ENCODE results near the gene TMEM258. TPM values are rescaled to one million over a fixed set of nuclear protein-coding genes. Genes with fewer than 3 reads are reported as not detected.
A peak's percentile ranks its signal among the peaks of the same experiment; 100 is the strongest.

The TMEM258 gene
- total RNA-seq, 1 experiment from 2014 or later, result 201 TPM

DNA sequence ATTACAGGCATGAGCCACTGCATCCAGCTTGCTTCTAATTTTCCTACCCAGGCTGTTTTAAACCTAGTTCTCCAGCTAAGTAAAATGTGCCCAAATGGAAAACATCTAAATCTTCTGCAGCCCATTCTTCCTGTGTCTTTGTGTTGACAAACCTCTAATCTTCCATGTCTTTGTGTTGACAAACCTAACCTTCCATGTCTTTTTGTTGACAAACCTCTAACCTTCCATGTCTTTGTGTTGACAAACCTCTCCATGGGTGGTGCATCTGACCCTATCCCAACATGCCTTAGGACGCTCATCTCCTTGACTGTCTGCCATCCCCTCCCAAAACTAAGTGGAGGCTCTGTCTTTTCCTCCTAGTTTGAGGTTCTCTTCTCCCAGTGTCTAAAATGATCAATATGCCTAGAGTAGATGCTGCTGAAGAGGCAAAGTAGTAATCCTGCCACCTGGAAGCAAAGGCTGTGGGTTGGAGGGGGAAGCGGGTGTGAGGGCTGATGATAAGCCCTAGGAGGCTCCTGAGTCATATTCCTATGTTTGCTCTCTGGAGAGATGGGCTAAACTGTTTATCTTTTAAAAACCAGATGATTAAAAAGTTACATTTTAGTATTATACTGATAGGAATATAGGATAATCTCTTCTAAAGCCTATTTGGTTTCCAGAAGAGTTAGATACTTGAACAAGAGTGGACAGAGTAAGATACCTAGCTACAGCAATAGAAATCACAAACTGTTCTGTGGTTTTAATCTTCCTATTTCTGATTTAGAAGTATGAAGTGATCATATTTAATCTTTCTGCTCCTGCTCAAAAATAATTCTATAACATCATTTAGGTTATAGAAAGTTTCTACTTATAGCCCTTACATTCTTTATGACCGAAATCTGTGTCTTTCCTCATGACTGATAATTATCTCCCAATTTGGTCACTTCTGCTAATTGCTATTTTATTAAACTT lies 8.2 kb upstream of the TMEM258 start:
- no peak overlapping the region for H3K4ac ChIP-seq (ENCODE audit: low read depth, low read length)
- no peak overlapping the region for H2BK5ac ChIP-seq (ENCODE audit: insufficient read length, low read length)
- Mint-ChIP-seq H3K27ac (peak overlapping the region in 1 of 3 experiments; percentile 52; a peak in 2 of 7 replicates), H3K4me3 (no peak overlapping the region), H3K9me3 (no peaks in the 10 kb centered on the region; a peak in 1 of 5 replicates), H3K27me3 (ENCODE audit: low read depth) (no peaks in the 10 kb centered on the region), H3K36me3 (ENCODE audit: insufficient read depth in 1 of 3, low read depth in 3 of 3) (peaks cover 37 to 83% (median 75%) of the 10 kb centered on the region in 3 experiments; a peak in 6 of 7 replicates), H3K4me1 (peaks cover 8 to 11% of the 10 kb centered on the region in 2 experiments; a peak in 1 of 4 replicates)
- WGBS (ENCODE audit: extremely low coverage, insufficient read length, low lambda C conversion rate), result no CpG with 5 or more reads among the region's 3 CpGs
- TF ChIP-seq, protein P1, sequence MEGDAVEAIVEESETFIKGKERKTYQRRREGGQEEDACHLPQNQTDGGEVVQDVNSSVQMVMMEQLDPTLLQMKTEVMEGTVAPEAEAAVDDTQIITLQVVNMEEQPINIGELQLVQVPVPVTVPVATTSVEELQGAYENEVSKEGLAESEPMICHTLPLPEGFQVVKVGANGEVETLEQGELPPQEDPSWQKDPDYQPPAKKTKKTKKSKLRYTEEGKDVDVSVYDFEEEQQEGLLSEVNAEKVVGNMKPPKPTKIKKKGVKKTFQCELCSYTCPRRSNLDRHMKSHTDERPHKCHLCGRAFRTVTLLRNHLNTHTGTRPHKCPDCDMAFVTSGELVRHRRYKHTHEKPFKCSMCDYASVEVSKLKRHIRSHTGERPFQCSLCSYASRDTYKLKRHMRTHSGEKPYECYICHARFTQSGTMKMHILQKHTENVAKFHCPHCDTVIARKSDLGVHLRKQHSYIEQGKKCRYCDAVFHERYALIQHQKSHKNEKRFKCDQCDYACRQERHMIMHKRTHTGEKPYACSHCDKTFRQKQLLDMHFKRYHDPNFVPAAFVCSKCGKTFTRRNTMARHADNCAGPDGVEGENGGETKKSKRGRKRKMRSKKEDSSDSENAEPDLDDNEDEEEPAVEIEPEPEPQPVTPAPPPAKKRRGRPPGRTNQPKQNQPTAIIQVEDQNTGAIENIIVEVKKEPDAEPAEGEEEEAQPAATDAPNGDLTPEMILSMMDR (conservative IDR thresholded peaks at IDR 0.05), result no peak
- no peak overlapping the region for H2BK12ac ChIP-seq (ENCODE audit: insufficient read length, low read depth, low read length)
- no peak overlapping the region for H2AK5ac ChIP-seq (ENCODE audit: insufficient read length, low read length)
- no peak overlapping the region for H4K91ac ChIP-seq (ENCODE audit: insufficient read length, low read depth, low read length)
- no peak overlapping the region for H3K23ac ChIP-seq (ENCODE audit: insufficient read length, low read depth, low read length)
- H2BK15ac ChIP-seq (ENCODE audit: low read depth, low read length), result no peak overlapping the region
- H3K27me3 ChIP-seq (ENCODE audit: insufficient read depth, low read length), result no peaks in the 10 kb centered on the region
- H4K5ac ChIP-seq (ENCODE audit: insufficient read length, low read depth, low read length), result no peak overlapping the region
- H3T11ph ChIP-seq (ENCODE audit: low read length), result no peak overlapping the region
- H3K14ac ChIP-seq (ENCODE audit: insufficient read depth, low read length), result no peak overlapping the region
- H3K18ac ChIP-seq (ENCODE audit: insufficient read length, low read depth, low read length), result no peak overlapping the region
- H3K27ac ChIP-seq (ENCODE audit: insufficient read length, low read depth, low read length), result no peak overlapping the region
- H3K9ac ChIP-seq (ENCODE audit: extremely low read depth, insufficient read length, low read length), result no peak overlapping the region
- H3K79me1 ChIP-seq (ENCODE audit: insufficient read depth, low read depth, low read length, poor library complexity, severe bottlenecking), result no peaks in the 10 kb centered on the region
- no peak overlapping the region for H4K8ac ChIP-seq (replicated peaks; ENCODE audit: insufficient read length, low read depth, low read length)
- no peak overlapping the region for H3K56ac ChIP-seq (ENCODE audit: insufficient read length, low read depth, low read length)
- H3K79me2 ChIP-seq (ENCODE audit: insufficient read depth, low read length), result no peaks in the 10 kb centered on the region; the same call in 1 of the 2 replicates
- no peak overlapping the region for H2BK20ac ChIP-seq (ENCODE audit: low read depth, low read length, poor library complexity, severe bottlenecking)
- H2BK120ac ChIP-seq (ENCODE audit: low read depth, low read length, poor library complexity, severe bottlenecking), result no peak overlapping the region
- H3K23me2 ChIP-seq (ENCODE audit: insufficient read length, low read depth, low read length, poor library complexity, severe bottlenecking), result no peaks in the 10 kb centered on the region
- no peaks in the 10 kb centered on the region for H4K20me1 ChIP-seq (ENCODE audit: control insufficient read depth, insufficient read depth, insufficient read length)
- no peak overlapping the region for H2AFZ ChIP-seq (ENCODE audit: low read length)
- no peak for DNase-seq
- no peaks in the 10 kb centered on the region for H3K4me1 ChIP-seq (ENCODE audit: insufficient read depth, low read length)
- no peaks in the 10 kb centered on the region for H3K9me3 ChIP-seq (ENCODE audit: control insufficient read depth, low read depth, low read length)
- no peak overlapping the region for H3K4me2 ChIP-seq (ENCODE audit: insufficient read depth, insufficient read length, low read length)
